ENCODE measurements around the gene GABRE. TPM values are rescaled to one million over a fixed set of nuclear protein-coding genes. Genes with fewer than 3 reads are reported as not detected.

Gene GABRE
- polyA plus RNA-seq, 1 donor from 2014 or later = 0.10 TPM

- Histone ChIP-seq H3K36me3 (ENCODE audit: insufficient read depth, low read length) (no peaks in the 10 kb centered on the region), H3K9me2 (ENCODE audit: insufficient read depth, low read length) (no peaks in the 10 kb centered on the region), H3K4me2 (ENCODE audit: low read length) (no peak overlapping the region), H3K9me3 (ENCODE audit: low read length) (no peaks in the 10 kb centered on the region), H4K20me1 (ENCODE audit: insufficient read depth) (no peaks in the 10 kb centered on the region), H3K27me3 (ENCODE audit: insufficient read depth, low read depth, low read length) (no peaks in the 10 kb centered on the region), H3K9ac (ENCODE audit: low read length) (no peak overlapping the region), H3K4me3 (ENCODE audit: low read length) (no peak overlapping the region), H3K79me2 (replicated peaks; ENCODE audit: insufficient read depth, low read length) (no peaks in the 10 kb centered on the region), H3K27ac (ENCODE audit: low read length) (no peak overlapping the region), H3F3A (ENCODE audit: insufficient read depth, low read length, poor library complexity, severe bottlenecking) (no peaks in the 10 kb centered on the region), H2AFZ (ENCODE audit: low read depth, low read length) (no peak overlapping the region)
- TF ChIP-seq EP300 (conservative IDR thresholded peaks at IDR 0.05; ENCODE audit: poor library complexity, severe bottlenecking) (no peak), CTCF (IDR thresholded peaks at IDR 0.05; ENCODE audit: poor library complexity, severe bottlenecking) (no peak), SMC3 (conservative IDR thresholded peaks at IDR 0.05; ENCODE audit: poor library complexity) (no peak), MXI1 (conservative IDR thresholded peaks at IDR 0.05; ENCODE audit: poor library complexity, severe bottlenecking) (no peak), POLR2AphosphoS5 (IDR thresholded peaks at IDR 0.05) (no peak), REST (IDR thresholded peaks at IDR 0.05; ENCODE audit: borderline replicate concordance) (no peak), TAF1 (IDR thresholded peaks at IDR 0.05; ENCODE audit: low read depth) (no peak), RAD21 (conservative IDR thresholded peaks at IDR 0.05) (no peak), EZH2 (IDR thresholded peaks at IDR 0.05; ENCODE audit: borderline replicate concordance, insufficient read depth, low read length, poor library complexity, severe bottlenecking) (no peak)
These were observed 53.2 kb downstream of the GABRE start for GRCh38 chrX:151921292-151921691.

- Histone ChIP-seq H3K36me3 (ENCODE audit: insufficient read depth, low read length) (no peaks in the 10 kb centered on the region), H3K9me2 (ENCODE audit: insufficient read depth, low read length) (no peaks in the 10 kb centered on the region), H2AFZ (ENCODE audit: low read depth, low read length) (no peak overlapping the region), H3K9me3 (ENCODE audit: low read length) (no peaks in the 10 kb centered on the region), H3F3A (ENCODE audit: insufficient read depth, low read length, poor library complexity, severe bottlenecking) (no peaks in the 10 kb centered on the region), H3K4me3 (ENCODE audit: low read length) (no peak overlapping the region), H3K79me2 (replicated peaks; ENCODE audit: insufficient read depth, low read length) (no peaks in the 10 kb centered on the region), H4K20me1 (ENCODE audit: insufficient read depth) (no peaks in the 10 kb centered on the region), H3K27ac (ENCODE audit: low read length) (no peak overlapping the region), H3K9ac (ENCODE audit: low read length) (no peak overlapping the region), H3K27me3 (ENCODE audit: insufficient read depth, low read depth, low read length) (no peaks in the 10 kb centered on the region), H3K4me2 (ENCODE audit: low read length) (no peak overlapping the region)
- TF ChIP-seq REST (IDR thresholded peaks at IDR 0.05; ENCODE audit: borderline replicate concordance) = no peak
- no peak for TF ChIP-seq RAD21 (conservative IDR thresholded peaks at IDR 0.05)
- no peak for TF ChIP-seq CTCF (IDR thresholded peaks at IDR 0.05; ENCODE audit: poor library complexity, severe bottlenecking)
- no peak for TF ChIP-seq TAF1 (IDR thresholded peaks at IDR 0.05; ENCODE audit: low read depth)
- no peak for TF ChIP-seq POLR2AphosphoS5 (IDR thresholded peaks at IDR 0.05)
- no peak for TF ChIP-seq MXI1 (conservative IDR thresholded peaks at IDR 0.05; ENCODE audit: poor library complexity, severe bottlenecking)
- no peak for TF ChIP-seq EP300 (conservative IDR thresholded peaks at IDR 0.05; ENCODE audit: poor library complexity, severe bottlenecking)
- no peak for TF ChIP-seq SMC3 (conservative IDR thresholded peaks at IDR 0.05; ENCODE audit: poor library complexity)
- TF ChIP-seq EZH2 (IDR thresholded peaks at IDR 0.05; ENCODE audit: borderline replicate concordance, insufficient read depth, low read length, poor library complexity, severe bottlenecking) = no peak
These were observed 53.9 kb downstream of the GABRE start for GRCh38 chrX:151920530-151920929.

Measured in neural cell (in vitro differentiated cells).